NK-92 (cell line): ENCODE data around the gene PDX1.

Source experiments
- DNase-seq: peaks from one replicate; lab custom pipeline; 2025; ENCODE audit not compliant: unreplicated experiment; lab: John Stamatoyannopoulos, UW

PDX1 gene

DNA sequence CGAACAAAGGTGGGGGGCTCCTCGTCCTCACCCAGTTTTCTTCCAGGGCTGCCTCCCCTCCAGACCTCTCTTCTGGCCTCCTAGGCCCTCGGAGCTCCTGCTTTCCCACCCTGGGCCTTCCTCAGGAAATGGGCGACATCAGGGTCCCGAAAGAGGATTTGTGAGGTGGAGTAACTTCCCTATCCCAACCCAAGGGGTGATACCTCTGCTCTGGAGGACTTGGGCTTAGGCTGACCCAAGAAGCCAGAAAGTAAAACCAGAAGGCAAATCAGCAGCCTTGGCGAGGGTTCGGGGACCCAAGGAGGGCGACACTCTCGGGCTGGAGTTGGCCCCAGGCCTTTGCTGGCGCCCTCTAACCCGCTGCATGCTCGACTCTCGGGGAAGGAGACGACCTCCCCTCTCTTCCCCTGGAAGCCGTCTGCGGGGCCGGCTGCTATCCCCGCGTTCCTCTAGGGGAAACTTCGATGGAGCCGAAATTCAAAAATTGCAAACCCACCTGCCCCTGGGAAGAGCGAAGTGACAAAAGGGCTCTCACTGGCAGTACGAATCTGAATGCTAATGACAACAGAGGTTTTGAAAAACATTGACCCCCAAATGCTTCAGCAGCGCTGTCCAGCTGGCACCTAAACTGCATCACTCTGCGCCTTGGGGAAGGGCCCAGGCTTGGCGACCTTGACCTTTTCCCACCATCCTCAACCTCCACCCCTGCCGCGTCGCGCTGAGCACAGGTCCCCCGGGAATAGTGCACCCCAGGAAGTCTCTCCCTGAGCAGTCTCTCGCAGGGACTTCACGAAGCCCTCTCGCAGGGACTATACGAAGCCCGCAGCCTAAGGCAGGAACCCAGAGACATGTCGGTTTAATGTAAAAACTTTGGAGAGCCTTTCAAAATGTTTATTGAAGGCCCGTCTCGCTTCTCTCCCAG, 2.4 kb downstream of the PDX1 start:
- DNase-seq, result no peak

DNA sequence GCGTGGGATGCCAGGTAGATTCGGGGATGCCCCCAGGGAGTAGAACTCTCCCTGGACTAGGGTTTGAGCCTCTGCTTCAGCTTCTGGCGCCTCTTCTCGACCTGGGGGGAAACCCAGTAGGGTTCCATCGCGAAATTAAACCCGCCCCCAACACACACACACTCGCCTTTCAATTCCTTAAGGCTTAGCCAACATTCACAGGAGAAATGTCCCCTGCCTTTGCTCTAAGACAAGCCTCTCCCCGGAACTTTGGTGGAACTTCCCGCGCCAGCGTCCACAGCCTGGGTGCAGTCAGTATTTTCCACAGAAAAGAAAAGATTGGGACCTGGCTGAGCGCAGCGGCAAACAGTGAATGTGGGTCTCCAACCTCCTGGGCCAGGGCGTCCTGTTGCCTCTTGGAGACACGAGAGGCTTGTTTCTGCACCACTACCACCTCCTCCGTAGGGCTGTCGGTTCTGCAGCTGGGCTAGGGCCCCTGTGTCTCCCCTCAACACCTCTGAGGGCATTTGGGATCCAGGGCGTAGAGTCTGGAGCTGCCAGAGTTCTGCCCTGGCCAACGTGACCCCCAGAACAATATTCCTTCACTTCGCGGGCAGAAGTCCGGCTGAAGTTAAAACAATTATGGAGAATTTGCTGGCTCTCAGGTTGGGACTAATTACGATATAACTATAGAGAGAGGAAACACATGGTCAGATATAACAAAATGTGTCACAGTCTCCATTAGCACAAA, 3.2 kb downstream of the PDX1 start:
- DNase-seq, result no peak

DNA sequence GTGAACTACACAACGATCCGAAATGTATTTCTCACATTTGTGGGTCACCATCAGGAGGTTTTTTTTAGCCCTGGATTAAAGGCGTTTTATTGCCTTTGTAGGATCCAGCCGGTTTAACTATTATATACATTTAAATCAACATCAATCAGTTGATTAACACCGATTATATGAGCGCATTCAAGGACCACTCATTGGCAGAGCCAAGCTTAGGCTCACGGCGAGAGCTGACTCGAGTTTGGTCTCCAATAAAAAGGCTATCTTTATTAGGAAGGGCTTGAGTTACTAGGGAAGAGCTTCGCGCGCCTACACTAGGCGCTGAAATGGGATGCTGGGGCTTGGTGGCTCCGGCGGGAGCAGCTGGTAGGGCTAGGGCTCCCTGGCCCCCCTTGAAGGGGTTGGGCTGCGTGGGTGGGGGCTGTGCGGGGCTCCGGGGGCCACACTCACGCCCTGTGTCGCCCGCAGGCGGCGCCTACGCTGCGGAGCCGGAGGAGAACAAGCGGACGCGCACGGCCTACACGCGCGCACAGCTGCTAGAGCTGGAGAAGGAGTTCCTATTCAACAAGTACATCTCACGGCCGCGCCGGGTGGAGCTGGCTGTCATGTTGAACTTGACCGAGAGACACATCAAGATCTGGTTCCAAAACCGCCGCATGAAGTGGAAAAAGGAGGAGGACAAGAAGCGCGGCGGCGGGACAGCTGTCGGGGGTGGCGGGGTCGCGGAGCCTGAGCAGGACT, 4.2 kb downstream of the PDX1 start:
- DNase-seq, result no peak

DNA sequence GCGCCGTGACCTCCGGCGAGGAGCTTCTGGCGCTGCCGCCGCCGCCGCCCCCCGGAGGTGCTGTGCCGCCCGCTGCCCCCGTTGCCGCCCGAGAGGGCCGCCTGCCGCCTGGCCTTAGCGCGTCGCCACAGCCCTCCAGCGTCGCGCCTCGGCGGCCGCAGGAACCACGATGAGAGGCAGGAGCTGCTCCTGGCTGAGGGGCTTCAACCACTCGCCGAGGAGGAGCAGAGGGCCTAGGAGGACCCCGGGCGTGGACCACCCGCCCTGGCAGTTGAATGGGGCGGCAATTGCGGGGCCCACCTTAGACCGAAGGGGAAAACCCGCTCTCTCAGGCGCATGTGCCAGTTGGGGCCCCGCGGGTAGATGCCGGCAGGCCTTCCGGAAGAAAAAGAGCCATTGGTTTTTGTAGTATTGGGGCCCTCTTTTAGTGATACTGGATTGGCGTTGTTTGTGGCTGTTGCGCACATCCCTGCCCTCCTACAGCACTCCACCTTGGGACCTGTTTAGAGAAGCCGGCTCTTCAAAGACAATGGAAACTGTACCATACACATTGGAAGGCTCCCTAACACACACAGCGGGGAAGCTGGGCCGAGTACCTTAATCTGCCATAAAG, 4.8 kb downstream of the PDX1 start:
- no peak for DNase-seq

DNA sequence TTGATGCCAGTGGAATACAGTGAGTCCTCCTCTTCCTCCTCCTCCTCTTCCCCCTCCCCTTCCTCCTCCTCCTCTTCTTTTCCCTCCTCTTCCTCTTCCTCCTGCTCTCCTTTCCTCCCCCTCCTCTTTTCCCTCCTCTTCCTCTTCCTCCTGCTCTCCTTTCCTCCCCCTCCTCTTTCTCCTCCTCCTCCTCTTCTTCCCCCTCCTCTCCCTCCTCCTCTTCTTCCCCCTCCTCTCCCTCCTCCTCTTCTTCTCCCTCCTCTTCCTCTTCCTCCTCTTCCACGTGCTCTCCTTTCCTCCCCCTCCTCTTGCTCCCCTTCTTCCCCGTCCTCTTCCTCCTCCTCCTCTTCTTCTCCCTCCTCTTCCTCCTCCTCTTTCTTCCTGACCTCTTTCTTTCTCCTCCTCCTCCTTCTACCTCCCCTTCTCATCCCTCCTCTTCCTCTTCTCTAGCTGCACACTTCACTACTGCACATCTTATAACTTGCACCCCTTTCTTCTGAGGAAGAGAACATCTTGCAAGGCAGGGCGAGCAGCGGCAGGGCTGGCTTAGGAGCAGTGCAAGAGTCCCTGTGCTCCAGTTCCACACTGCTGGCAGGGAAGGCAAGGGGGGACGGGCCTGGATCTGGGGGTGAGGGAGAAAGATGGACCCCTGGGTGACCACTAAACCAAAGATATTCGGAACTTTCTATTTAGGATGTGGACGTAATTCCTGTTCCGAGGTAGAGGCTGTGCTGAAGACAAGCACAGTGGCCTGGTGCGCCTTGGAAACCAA, 5.6 kb downstream of the PDX1 start:
- DNase-seq, result no peak

DNA sequence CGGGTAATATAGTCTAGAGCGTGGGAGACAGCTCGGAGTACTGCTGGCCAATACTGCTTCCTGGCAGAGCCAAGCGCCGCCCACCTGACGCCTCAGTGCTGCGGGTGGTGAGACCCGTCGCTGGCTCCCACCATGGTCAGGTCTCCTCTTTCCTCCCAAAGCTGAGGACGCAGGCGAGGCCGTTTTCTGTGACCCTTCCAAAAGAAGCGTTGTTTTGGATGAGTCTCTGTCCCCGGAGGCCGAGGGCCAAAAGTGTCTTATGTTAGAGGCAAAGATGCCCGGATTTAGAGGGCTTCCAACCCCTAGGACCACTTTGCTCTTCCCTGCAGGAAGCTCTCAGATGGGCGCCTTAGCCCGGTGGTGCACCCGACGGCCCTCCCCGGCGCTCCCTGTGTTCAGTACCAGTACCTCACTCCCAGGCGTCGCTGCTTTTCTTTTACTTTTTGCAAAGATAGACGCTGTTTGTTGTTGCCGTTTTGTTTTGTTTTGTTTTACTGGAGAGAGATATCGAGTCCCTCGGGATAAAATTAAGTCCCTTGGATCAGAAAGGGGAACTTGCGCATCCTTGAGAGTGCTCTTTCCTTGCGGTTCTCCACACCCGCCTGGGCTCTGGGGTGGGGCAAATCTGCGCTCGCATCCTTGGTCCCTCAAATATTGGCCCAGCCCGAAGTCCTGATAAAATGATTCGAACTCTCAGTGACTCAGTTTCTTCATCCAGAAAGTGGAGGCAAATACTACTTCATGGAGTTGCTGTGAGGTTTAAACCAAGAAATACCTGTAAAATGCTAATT, 7.0 kb downstream of the PDX1 start:
- no peak for DNase-seq

DNA sequence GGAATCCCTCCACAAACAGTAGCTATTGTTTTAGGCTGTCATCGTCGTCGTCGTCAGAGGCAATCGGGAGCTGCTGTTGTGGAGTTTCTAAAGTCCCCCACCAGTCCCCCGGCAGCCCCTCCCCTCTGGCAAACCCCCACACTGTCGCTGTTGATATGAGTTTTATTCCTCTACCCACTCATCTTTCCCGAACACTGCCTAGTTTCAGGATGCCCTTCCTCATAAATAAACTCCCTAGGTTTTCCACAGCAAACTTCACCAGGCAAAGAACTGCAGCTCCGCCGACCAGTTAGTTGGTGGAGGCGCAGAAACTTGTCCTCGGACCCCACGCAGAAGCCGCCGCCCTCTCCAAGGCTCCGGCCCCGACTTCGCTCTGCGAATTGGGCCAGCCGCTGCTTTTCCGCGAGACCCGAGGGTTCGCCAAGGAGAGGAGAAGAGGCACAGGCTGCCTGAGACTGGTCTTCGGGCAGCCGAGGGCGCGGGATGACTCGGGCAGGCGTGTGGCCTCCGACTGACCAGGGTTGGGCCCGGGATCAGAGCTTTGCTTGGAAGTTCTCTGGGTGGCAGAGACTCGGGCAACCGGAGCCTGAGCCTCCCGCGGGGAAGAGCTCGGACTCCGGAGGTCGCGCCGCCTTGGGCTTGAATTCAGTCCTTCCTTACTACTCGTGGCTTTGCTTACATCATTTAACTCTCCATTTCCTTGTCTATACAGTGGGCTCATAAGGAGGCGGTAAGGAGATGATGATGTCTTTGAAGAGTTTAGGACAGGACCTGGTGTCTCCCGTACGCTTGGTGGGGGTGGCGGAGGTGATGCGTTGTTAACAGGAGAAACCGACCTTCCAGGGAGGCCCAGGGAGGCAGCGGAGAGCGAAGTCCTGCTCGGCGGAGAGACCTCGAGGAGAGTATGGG, 7.9 kb downstream of the PDX1 start:
- no peak for DNase-seq

DNA sequence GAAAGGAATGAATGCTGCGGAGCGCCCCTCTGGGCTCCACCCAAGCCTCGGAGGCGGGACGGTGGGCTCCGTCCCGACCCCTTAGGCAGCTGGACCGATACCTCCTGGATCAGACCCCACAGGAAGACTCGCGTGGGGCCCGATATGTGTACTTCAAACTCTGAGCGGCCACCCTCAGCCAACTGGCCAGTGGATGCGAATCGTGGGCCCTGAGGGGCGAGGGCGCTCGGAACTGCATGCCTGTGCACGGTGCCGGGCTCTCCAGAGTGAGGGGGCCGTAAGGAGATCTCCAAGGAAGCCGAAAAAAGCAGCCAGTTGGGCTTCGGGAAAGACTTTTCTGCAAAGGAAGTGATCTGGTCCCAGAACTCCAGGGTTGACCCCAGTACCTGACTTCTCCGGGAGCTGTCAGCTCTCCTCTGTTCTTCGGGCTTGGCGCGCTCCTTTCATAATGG, 8.6 kb downstream of the PDX1 start:
- DNase-seq, result no peak

DNA sequence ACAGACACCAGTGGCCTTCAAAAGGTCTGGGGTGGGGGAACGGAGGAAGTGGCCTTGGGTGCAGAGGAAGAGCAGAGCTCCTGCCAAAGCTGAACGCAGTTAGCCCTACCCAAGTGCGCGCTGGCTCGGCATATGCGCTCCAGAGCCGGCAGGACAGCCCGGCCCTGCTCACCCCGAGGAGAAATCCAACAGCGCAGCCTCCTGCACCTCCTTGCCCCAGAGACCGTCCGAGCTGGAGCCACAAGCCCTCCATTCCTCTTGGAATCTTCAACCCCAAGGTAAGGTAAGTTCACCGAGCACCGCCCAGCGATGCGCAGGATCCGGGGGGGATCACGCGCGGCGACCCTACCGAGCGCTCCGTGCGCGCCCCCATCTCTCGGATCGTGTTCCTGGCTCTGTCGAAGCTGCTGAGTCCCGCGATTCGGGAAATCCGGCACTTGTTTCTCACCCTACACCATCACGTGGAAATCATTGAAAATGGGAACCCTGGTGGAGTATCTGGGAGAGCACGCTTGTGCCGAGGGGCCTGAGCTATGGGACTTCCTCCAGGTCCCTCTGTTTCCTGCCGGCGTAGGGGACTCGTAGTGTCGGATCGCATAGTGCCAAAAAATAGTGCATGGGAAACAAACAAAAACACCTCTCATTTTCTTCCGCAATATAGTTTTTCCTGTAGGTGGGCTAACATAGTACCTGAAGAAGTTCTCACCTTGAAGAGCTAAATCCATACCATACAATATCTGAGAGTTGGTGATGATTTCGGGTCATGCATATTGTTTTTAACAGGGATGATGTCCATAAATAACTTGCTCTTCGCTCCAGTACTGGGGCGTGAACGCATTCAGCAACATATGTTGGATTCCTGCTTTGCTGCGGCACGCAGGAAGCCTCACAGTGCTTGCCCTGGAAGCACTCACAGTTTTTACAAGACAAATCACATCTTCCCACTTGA, 9.3 kb downstream of the PDX1 start:
- no peak for DNase-seq

DNA sequence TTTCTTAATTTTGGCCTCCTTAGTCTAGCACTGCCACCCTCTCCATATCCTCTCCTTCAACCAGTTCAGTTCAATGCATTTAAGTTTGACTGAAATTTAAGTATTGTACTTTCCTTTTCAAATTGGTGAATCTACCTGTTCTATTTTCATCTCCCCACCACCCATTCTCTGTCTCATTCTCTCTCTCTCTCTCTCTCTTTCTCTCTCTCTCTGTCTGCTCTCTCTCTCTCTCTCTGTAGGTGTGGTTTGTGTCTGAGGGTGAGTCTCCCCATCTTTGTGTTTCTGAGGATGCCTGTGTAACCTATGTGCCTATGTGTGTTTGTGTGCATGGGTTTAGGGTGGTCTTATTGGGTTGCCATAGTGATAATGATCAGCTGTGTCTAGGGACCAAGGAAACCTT, 10.1 kb downstream of the PDX1 start:
- no peak for DNase-seq

DNA sequence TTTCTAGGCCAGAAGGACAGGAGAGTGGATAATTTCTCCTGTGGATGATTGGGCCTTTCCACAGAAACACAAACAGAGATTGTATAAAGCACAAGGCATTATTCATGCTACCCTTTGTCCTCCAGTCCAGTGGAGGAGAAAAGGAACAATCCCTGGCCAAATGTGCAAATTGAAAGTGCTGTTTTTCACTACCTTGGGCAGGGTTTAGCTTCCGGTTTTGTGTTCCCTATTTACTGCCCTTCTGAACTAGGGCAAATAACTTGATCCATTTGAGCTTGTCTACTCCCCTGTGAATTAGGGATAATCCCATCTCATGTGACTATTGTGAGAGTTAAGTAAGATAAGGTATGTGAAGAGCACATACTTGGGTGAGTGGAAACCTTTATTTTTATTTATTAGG, 13.3 kb downstream of the PDX1 start:
- no peak for DNase-seq

DNA sequence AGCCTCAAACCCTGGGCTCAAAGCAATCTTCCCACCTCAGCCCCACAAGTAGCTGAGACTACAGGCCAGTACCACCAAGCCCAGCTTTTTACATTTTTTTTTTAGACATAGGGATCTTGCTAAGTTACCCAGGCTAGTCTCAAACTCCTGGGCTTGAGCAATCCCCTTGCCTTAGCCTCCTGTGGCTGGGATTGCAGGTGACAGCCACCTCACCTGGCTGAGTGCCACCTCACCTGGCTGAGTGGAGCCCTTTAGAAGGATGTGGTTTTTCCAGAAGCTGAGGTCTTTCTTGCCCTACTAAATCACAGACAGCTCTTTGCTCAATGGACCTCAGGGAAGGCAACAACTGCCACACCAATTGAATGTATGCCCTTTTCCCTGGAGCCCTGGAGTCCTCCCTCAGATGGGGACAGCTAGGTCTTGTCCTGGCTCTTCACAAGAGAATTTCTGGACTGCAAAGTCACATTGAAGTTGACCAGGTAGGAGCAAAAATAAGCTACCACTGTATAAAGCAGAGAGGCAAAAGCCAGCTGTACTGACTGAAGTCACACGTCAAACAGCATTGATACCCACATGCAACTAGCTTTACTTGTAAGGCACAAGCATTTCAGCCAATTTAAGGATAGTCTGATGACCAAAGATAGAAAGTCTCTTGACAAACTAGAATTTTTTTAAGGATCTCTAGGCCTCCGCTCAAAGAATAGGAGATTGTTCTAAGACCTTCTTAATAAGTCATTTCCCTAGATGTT, 14.0 kb downstream of the PDX1 start:
- no peak for DNase-seq

DNA sequence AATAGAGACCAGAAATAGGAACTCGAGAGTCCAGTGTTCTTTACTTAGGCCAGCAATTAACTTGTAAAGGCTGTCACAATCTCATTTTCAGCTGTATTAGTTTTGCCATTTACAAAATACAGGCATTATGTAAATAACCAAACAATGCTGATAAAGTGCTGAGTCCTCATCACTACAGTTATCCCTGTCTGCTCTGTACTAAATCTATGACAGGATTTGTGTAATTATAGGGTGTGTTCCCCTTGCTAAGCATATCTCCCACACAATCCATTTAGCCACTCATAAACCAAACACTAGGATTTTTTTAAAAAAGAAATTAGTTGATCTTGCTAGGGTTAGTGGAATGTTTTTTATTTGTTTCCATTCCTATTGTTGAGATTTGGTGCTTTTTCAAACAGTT, 23.2 kb downstream of the PDX1 start:
- DNase-seq, result no peak

DNA sequence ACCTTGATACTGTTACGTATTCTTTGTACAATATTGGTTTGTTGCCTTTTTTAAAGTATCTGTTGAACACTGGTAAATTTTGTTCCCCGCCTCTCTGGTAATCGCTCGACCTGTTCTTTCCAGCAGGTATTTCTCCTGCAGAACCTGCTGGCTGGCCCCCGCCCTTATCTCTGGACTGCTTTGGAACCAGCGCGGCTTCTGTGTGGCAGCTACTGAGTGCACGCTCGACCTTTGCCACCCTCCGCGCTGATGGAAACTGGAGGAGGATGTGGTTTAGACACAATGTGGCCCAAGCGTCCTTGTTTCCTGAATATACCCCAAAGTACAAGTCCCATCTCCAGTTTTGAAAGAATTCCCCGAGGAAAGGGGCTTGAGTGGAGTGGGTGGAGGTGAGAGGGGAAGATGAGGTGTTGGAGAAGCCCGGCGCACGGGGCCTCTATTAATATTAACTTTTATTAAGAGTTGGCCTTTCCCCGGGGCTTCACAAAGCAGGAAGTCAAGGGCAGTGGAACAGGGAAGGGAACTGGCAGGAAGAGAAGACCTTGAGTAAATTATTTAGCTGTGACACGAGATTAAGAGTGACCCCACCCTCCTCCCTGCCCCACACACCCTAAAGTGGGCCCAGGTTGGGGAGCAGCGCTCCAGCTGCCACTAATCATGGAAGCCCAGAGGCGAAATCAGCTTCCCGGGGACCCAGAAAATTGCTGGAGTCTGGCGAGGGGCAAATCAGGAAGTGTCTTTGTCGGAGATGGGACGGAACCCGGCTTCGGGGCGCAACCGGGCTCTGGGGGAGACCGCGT, 33.3 kb downstream of the PDX1 start:
- no peak for DNase-seq

DNA sequence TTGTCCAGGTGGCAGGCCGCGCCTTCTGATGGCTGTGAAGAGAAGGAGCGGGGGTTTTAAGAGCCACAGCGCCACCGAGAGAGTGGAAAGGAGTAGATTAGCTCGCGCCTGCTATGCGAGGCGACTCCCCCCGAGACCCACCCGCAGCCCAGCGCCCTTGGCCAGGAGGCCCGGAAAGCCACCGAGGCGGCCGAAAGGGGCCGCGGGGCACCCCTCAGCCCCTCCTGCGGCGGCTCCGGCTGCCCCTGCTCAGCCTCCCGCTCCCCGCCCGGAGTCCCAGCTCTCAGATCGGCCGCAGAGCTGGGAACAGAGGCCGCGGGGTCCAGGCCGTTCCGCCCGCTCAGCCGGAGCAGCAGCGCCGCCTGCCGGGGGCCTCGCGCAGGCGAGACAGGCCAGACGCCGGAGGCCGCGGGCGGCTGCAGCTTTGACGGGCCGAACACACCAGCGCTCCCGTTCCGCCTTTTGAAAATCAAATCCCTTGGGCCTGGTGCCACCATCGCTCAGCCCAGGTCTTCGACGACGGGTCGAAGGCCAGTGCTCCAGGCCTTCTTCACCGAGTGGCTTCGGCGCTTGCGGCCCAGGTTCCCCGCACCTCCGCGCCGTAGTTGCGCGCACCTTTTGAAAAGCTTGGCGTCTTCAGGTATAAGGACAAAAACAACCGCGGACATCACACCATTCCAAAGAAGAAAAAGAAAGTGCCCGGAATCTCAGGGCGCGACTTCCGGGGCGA, 34.0 kb downstream of the PDX1 start:
- DNase-seq, result no peak
